BE2C (cell line): ENCODE data around the gene GAD2.

Experiments used
- DNase-seq: peaks from one replicate; pipeline ENCODE4 v3.0.0-alpha.2; 2020
- H3K27me3 ChIP-seq: fragments of 250-450 bp; sonication (Bioruptor Pico); 2 replicates; pipeline ENCODE4 v1.5.1; 2020; ENCODE audit warnings: mild to moderate bottlenecking
- H3K36me3 ChIP-seq: fragments of 250-450 bp; sonication (Bioruptor Pico); 2 replicates; pipeline ENCODE4 v1.5.1; 2020; ENCODE audit warnings: mild to moderate bottlenecking
- H3K4me1 ChIP-seq: fragments of 250-450 bp; sonication (Bioruptor Pico); 2 replicates; pipeline ENCODE4 v1.5.1; 2020
- H3K4me3 ChIP-seq: 2 replicates; pipeline ENCODE4 v1.5.1; 2011; ENCODE audit warnings: low read depth, low read length
- H3K9me3 ChIP-seq: fragments of 250-450 bp; sonication (Bioruptor Pico); 2 replicates; pipeline ENCODE4 v1.5.1; 2020
- CTCF ChIP-seq: IDR thresholded peaks from 2 replicates; pipeline ENCODE4 v1.5.1; 2012; ENCODE audit warnings: mild to moderate bottlenecking, low read depth, low read length

GAD2 gene

GRCh38 chr10:26278295-26278694 lies 61.7 kb downstream of the GAD2 start:
- no peaks in the 10 kb centered on the region for H3K4me1 ChIP-seq
- no peak overlapping the region for H3K4me3 ChIP-seq
- no peaks in the 10 kb centered on the region for H3K27me3 ChIP-seq
- no peaks in the 10 kb centered on the region for H3K36me3 ChIP-seq
- TF ChIP-seq CTCF = no peak
- H3K9me3 ChIP-seq = no peaks in the 10 kb centered on the region
- no peak for DNase-seq

- no peaks in the 10 kb centered on the region for H3K9me3 ChIP-seq
- TF ChIP-seq CTCF = no peak
- H3K4me3 ChIP-seq = no peak overlapping the region
- DNase-seq = no peak
- H3K36me3 ChIP-seq = no peaks in the 10 kb centered on the region
- H3K27me3 ChIP-seq = no peaks in the 10 kb centered on the region
- H3K4me1 ChIP-seq = no peaks in the 10 kb centered on the region
Measured at GRCh38 chr10:26290236-26290635, 73.7 kb downstream of the GAD2 start.

GRCh38 chr10:26291721-26292480 lies 75.3 kb downstream of the GAD2 start:
- H3K9me3 ChIP-seq = no peaks in the 10 kb centered on the region
- DNase-seq = no peak
- no peak for TF ChIP-seq CTCF

DNA sequence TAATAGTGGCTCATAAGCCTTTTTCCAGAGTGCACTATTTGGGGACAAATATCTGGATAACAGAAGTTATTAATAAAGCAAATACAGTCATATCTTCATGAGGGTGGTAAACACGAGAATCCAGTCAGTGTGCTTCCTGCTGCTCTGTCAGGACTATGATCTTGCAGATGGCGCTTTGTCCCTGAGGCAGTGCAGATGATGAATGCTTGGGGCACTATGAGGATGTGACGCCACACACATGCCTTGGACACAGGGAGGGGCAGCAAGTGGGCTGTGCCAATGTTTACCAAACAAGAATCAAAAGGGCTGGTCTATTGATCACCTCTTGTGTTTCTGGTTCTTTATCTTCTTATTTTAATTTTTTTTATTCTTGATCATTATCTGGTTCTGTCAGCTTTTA lies 79.8 kb downstream of the GAD2 start:
- Histone ChIP-seq H3K36me3 (no peaks in the 10 kb centered on the region), H3K9me3 (no peaks in the 10 kb centered on the region), H3K4me3 (no peak overlapping the region), H3K4me1 (no peaks in the 10 kb centered on the region), H3K27me3 (no peaks in the 10 kb centered on the region)
- no peak for DNase-seq
- TF ChIP-seq CTCF = no peak

More at GRCh38 chr10:26291721-26292480, 75.3 kb downstream of the GAD2 start:
- no peaks in the 10 kb centered on the region for H3K4me1 ChIP-seq
- H3K27me3 ChIP-seq = no peaks in the 10 kb centered on the region
- no peak overlapping the region for H3K4me3 ChIP-seq
- no peaks in the 10 kb centered on the region for H3K36me3 ChIP-seq

DNA sequence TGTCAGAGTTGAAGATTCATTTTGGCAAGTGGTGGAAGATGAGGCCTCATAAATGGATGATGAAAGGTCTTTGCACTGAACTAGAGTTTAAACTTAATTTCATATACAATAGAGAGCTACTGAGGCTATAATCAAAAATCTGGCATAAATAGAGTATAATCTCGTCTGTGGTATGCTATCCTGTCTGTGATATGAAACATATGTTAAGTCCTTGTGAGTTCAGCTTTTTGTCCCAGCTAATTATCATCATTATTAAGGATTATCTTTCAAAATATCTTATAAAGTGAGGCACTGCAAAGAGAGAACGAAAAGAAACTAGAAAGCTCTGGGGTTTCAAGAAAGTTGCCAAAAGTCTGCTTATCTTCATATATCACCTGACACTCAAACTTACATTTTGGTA lies 83.4 kb downstream of the GAD2 start:
- H3K27me3 ChIP-seq = no peaks in the 10 kb centered on the region
- H3K36me3 ChIP-seq = no peaks in the 10 kb centered on the region
- no peaks in the 10 kb centered on the region for H3K9me3 ChIP-seq
- DNase-seq = no peak
- TF ChIP-seq CTCF = no peak
- no peak overlapping the region for H3K4me3 ChIP-seq
- H3K4me1 ChIP-seq = no peaks in the 10 kb centered on the region

DNA sequence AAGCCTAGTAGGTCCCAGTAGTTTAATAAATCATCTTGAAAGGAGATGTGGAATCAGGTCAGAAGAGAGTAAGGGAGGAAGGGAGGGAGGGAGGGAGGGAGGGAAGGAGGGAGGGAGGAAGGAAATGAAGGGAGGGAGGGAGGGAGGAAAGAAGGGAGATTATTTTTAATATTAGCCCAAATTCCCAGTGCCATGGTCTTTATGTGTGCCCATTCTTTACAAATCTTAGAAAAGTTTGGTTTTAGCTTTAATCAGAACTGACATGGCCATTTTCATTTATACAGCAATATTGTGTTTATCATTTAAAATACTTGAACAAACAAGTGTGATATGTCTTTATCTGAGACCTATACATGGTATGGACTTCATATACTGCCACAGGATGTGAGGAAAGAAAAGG lies 86.8 kb downstream of the GAD2 start:
- no peaks in the 10 kb centered on the region for H3K27me3 ChIP-seq
- no peaks in the 10 kb centered on the region for H3K4me1 ChIP-seq
- DNase-seq = no peak
- H3K36me3 ChIP-seq = no peaks in the 10 kb centered on the region
- H3K4me3 ChIP-seq = no peak overlapping the region
- no peak for TF ChIP-seq CTCF
- H3K9me3 ChIP-seq = no peaks in the 10 kb centered on the region
